Right lobe of liver (tissue), 6 donors: ENCODE data around the gene SH2D5. TPM values are rescaled to one million over a fixed set of nuclear protein-coding genes. Genes with fewer than 3 reads are reported as not detected.

Source experiments
- ATAC-seq, 4 donors: fragments of 200-7000 bp; cut with Tn5 transposase; one replicate each; pipeline ENCODE4 v1.9.1; 2020; ENCODE audit warnings: mild to moderate bottlenecking in 4 of 4, moderate library complexity in 4 of 4
- DNase-seq, 3 donors: peaks; one replicate each; pipeline ENCODE4 v3.0.0-alpha.2; 2020
- H3K27ac ChIP-seq, 3 donors: fragments of 200-600 bp; one replicate each; pipeline ENCODE4 v1.8.0; 2022
- H3K27me3 ChIP-seq, 2 donors: fragments of 200-600 bp; one replicate each; pipeline ENCODE4 v1.8.0; 2022
- H3K36me3 ChIP-seq, 4 donors: fragments of 200-600 bp; sonication (generic) in 1 of 4; one replicate each; pipeline versions ENCODE4 v1.5.1 to v1.8.0; 2017 to 2022; ENCODE audit warnings: control low read depth in 1 of 4
- H3K4me1 ChIP-seq, 4 donors: fragments of 200-600 bp; sonication (generic) in 1 of 4; one replicate each; pipeline versions ENCODE4 v1.5.1 to v1.8.0; 2017 to 2022; ENCODE audit warnings: control low read depth in 1 of 4
- H3K4me3 ChIP-seq, 3 donors: fragments of 200-600 bp; one replicate each; pipeline ENCODE4 v1.8.0; 2022
- H3K9me3 ChIP-seq, 4 donors: fragments of 200-600 bp; sonication (generic) in 1 of 4; one replicate each; pipeline versions ENCODE4 v1.5.1 to v1.8.0; 2017 to 2022; ENCODE audit warnings: control low read depth in 1 of 4
- POLR2A ChIP-seq: fragments of 450-650 bp; IDR thresholded peaks from one replicate; pipeline ENCODE4 v1.6.1; 2017; ENCODE audit warnings: antibody characterized with exemption, mild to moderate bottlenecking
- WGBS: methylation state at CpG from one replicate; pipeline ENCODE4 v1.1.6; 2018; ENCODE audit warnings: low coverage, low lambda C conversion rate; ENCODE audit not compliant: insufficient coverage; ENCODE audit errors: missing lambda C conversion rate; 5-methylcytosine and 5-hydroxymethylcytosine counted together
- intact Hi-C, 2 donors: fragments of 100-400 bp; cut with DNase I; formaldehyde crosslinking; loops; one replicate each; pipeline versions ENCODE4 v1.11.2 to v1.14.1; 2022
- total RNA-seq, 6 experiments: library from RNA; depleted of rRNA in 2 of 6; stranded (reverse); fragments of >200 nt in 2 of 6; fragmentation: NEBNext Ultra II Directional in 3 of 6; extraction: Animal tissue kit (Norgen Biotek cat#: 25700) in 3 of 6; gene quantifications; one replicate each; pipeline versions ENCODE4 v1.1.0 to v1.2.4, GENCODE V29; 2016 to 2023
- TF ChIP-seq, protein P1 (sequence below), 4 donors: fragments of 200-600 bp in 3 of 4; fragments of 450-650 bp in 1 of 4; IDR thresholded peaks; one replicate each; pipeline versions ENCODE4 v1.5.1 to v1.8.0; 2016 to 2022; ENCODE audit warnings: antibody characterized with exemption in 4 of 4, mild to moderate bottlenecking in 2 of 4
- donor health status: DM: no; HTN: yes; CAD: no.
- donor health status: DM: no; HTN: no; CAD: no.
- donor health status: DM: no; HTN: no; CAD: no.
- donor health status: DM: no; HTN: yes; CAD: no.
- donor health status: DM: no; HTN: yes; CAD: no.

Gene SH2D5
- total RNA-seq, 6 experiments from 2014 or later, result 0.80 to 1.8 (median 1.4) TPM; not detected in 3

GRCh38 chr1:20697563-20697962, 34.9 kb downstream of the SH2D5 start:
- H3K4me1 ChIP-seq, result no peaks in the 10 kb centered on the region
- TF ChIP-seq, protein P1, sequence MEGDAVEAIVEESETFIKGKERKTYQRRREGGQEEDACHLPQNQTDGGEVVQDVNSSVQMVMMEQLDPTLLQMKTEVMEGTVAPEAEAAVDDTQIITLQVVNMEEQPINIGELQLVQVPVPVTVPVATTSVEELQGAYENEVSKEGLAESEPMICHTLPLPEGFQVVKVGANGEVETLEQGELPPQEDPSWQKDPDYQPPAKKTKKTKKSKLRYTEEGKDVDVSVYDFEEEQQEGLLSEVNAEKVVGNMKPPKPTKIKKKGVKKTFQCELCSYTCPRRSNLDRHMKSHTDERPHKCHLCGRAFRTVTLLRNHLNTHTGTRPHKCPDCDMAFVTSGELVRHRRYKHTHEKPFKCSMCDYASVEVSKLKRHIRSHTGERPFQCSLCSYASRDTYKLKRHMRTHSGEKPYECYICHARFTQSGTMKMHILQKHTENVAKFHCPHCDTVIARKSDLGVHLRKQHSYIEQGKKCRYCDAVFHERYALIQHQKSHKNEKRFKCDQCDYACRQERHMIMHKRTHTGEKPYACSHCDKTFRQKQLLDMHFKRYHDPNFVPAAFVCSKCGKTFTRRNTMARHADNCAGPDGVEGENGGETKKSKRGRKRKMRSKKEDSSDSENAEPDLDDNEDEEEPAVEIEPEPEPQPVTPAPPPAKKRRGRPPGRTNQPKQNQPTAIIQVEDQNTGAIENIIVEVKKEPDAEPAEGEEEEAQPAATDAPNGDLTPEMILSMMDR (IDR thresholded peaks at IDR 0.05), result no peak
- TF ChIP-seq POLR2A, result no peak
- peak overlapping the region in 1 of 3 donors; percentile 64 for H3K27ac ChIP-seq
- intact Hi-C loops, result loop anchor here (5.0 to 10.0 kb wide), 2 partner anchors 497 to 500 kb away; no protein-coding TSS in a partner anchor
- ATAC-seq, result no peak
- H3K9me3 ChIP-seq, result no peaks in the 10 kb centered on the region
- H3K4me3 ChIP-seq, result no peak overlapping the region
- no peaks in the 10 kb centered on the region for H3K27me3 ChIP-seq
- no peaks in the 10 kb centered on the region for H3K36me3 ChIP-seq
- no peak for DNase-seq
- 85% methylated on average over 7 of the region's 12 CpGs for WGBS

DNA sequence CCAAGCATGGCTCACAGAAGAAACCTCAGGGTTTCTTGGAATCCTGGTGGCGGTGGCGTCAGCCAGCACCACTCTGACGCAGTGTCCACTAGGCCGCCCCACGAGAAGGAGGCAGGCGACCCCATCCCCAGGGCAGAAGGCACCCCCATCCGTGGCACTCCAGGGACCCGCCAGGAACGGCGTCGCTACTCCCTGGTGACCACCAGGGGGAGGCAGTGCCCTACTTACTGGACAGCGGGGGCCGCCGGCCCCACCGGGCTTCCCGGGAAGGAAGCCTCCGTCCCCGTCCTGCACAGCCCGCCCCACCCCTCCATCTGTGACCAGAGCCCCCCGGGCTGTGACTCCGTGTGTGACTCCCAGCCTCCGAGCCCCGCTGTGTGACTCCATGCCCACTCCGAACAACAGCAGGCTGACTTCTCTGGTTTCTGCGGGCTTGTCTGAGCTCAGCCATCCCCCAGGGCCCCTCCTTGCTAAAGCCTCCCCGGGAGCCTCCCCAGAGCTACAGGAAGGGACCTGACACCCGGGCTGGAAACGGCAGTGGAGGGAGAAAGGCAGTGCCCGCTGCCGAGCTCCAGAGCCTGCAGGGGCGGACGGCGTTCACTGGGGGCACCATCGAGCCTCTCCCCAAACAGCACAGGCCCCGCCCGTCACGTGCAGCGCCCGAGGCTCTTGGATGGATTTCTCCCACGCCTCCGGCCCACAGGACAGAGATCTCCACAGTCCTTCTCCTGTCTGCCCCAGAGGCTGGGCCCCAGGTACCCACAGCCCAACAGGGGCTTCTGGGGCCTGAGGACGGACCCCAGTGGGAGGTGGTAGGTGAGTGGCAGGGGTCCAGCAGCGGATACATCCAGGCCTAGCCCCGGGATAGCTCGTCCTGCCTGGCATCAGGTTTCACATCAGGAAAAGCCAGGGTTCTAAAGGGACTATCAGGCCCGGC, 35.8 kb downstream of the SH2D5 start:
- peak; percentile 92 to 96 (median 92) for ATAC-seq
- intact Hi-C loops, result loop anchor here (5.0 to 10.0 kb wide), 2 partner anchors 498 to 501 kb away; no protein-coding TSS in a partner anchor

DNA sequence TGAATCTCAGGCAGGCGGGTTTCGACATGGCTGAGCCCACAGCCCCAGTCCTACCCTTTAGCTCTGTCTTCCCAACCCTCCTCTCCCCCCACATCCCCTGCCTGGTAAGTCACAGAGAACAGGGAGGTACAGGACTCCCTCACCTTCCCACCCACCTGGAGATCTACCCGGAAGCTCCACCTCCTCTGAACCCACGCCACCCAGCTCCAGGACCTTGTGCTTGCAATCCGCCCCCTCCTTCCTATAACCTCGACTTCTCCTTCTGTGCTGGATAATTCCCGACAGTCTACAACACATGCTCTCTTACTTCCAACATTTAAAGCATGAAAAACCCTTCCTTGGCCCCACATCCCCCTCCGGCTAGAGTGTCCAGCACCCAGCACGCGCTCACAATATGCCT, 37.0 kb downstream of the SH2D5 start:
- intact Hi-C loops, result loop anchor here (5.0 to 10.0 kb wide), 2 partner anchors 499 to 502 kb away; no protein-coding TSS in a partner anchor
- Histone ChIP-seq H3K4me1 (no peaks in the 10 kb centered on the region), H3K27ac (no peak overlapping the region), H3K9me3 (no peaks in the 10 kb centered on the region), H3K27me3 (no peaks in the 10 kb centered on the region), H3K4me3 (no peak overlapping the region), H3K36me3 (no peaks in the 10 kb centered on the region)
- ATAC-seq (no peak), DNase-seq (no peak)
- no peak for TF ChIP-seq POLR2A
- TF ChIP-seq, protein P1 (IDR thresholded peaks at IDR 0.05), result no peak
- WGBS, result 82% methylated on average over 10 of the region's 10 CpGs

More for the DNA sequence above, 35.8 kb downstream of the SH2D5 start:
- TF ChIP-seq, protein P1 (IDR thresholded peaks at IDR 0.05), result peak; percentile 82 to 93 (median 89)
- peak; percentile 24 for TF ChIP-seq POLR2A
- peak; percentile 80 to 85 (median 85) for DNase-seq
- Histone ChIP-seq H3K4me3 (peak overlapping the region; percentile 45 to 61 (median 56)), H3K4me1 (no peaks in the 10 kb centered on the region), H3K27me3 (no peaks in the 10 kb centered on the region), H3K27ac (peak overlapping the region; percentile 21 to 64 (median 27)), H3K36me3 (no peaks in the 10 kb centered on the region), H3K9me3 (no peaks in the 10 kb centered on the region)
- WGBS, result 7% methylated on average over 7 of the region's 46 CpGs

DNA sequence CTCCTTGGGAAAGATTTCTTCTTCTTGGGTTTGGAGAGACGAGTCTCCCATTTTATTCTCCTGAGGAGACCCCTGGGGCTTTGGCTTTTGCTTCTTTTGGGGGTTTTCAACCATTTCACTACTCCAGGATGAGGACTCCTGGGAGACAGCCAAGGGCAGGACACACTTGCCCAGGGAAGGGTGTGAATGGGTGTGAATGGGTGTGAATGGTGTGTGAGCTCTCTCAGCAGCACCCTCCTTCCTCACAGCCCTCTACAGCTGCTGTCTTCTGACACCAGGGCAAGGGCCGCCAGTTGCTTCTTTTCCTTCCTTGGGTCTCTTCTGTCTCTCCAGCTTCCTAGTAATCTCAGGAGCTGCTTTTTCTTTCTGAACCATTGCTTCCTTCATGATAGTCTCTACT, 38.9 kb downstream of the SH2D5 start:
- ATAC-seq, result no peak
- H3K36me3 ChIP-seq, result no peaks in the 10 kb centered on the region
- TF ChIP-seq, protein P1 (IDR thresholded peaks at IDR 0.05), result no peak
- no peak for TF ChIP-seq POLR2A
- 83% methylated on average over 2 of the region's 2 CpGs for WGBS
- H3K9me3 ChIP-seq, result no peaks in the 10 kb centered on the region
- intact Hi-C loops, result loop anchor here in 1 of 2 donors (10.0 kb wide), 1 partner anchor 501 kb away; no protein-coding TSS in a partner anchor
- H3K4me3 ChIP-seq, result no peak overlapping the region
- H3K27ac ChIP-seq, result no peak overlapping the region
- no peak for DNase-seq
- H3K4me1 ChIP-seq, result no peaks in the 10 kb centered on the region
- H3K27me3 ChIP-seq, result no peaks in the 10 kb centered on the region
